ENCODE measurements around the gene LRRK1. TPM values are rescaled to one million over a fixed set of nuclear protein-coding genes. Genes with fewer than 3 reads are reported as not detected.

LRRK1 gene, protein sequence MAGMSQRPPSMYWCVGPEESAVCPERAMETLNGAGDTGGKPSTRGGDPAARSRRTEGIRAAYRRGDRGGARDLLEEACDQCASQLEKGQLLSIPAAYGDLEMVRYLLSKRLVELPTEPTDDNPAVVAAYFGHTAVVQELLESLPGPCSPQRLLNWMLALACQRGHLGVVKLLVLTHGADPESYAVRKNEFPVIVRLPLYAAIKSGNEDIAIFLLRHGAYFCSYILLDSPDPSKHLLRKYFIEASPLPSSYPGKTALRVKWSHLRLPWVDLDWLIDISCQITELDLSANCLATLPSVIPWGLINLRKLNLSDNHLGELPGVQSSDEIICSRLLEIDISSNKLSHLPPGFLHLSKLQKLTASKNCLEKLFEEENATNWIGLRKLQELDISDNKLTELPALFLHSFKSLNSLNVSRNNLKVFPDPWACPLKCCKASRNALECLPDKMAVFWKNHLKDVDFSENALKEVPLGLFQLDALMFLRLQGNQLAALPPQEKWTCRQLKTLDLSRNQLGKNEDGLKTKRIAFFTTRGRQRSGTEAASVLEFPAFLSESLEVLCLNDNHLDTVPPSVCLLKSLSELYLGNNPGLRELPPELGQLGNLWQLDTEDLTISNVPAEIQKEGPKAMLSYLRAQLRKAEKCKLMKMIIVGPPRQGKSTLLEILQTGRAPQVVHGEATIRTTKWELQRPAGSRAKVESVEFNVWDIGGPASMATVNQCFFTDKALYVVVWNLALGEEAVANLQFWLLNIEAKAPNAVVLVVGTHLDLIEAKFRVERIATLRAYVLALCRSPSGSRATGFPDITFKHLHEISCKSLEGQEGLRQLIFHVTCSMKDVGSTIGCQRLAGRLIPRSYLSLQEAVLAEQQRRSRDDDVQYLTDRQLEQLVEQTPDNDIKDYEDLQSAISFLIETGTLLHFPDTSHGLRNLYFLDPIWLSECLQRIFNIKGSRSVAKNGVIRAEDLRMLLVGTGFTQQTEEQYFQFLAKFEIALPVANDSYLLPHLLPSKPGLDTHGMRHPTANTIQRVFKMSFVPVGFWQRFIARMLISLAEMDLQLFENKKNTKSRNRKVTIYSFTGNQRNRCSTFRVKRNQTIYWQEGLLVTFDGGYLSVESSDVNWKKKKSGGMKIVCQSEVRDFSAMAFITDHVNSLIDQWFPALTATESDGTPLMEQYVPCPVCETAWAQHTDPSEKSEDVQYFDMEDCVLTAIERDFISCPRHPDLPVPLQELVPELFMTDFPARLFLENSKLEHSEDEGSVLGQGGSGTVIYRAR (N-terminal part only)
- total RNA-seq: 1 to 10 TPM; 1.2 to 1.9 TPM

DNA sequence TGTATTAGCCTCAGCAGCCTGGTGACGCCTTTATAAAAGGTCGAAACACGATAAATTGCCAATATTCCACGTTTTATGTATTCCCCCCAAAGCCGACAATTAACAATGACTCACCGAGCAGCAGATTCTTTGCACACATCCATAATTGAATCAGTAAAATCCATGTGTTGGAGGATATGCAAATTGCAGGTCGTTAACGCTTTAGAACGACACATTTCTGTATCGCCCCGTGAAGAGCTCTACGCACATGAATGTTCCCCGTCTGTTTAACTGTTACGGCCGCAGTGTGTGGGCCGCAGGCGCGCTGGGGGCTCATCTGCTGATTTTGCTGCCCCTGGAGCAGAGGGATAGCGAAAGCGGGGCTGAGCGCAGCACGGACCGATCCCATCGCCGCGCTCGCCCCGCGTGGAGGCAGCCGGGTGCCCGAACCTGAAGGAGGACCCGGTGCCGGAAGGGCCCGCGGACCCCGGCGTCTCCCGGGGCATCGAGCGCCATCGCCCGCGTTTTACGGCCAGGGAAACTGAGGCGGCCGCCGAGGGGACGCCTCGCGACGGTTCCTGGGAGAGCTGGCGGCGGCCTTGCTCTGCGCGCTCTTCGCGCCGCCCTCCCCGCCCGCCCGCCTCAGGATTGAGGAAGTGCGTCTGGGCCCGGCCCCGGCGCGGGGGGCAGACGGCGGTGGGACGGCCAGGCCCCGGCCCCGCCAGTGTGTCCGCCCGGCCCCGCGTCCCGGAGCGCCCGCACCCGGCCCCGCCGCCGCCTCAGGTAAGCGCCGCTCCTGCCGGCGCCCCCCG, at the start of gene LRRK1:
Gene LRRK1, plus strand, starts transcription at position 668 of the 791 bp plus-strand sequence. CDS start 5,276 bp downstream, outside the sequence.
- Mint-ChIP-seq H3K9me3 (ENCODE audit: low read depth) (no peaks in the 10 kb centered on the region), H3K27ac (peak within 1 kb of the TSS; percentile 0), H3K27me3 (peaks cover 83% of the 10 kb centered on the region), H3K4me1 (peaks cover 26% of the 10 kb centered on the region), H3K4me3 (peak within 1 kb of the TSS; percentile 64), H3K36me3 (no peaks in the 10 kb centered on the region)
- DNase-seq (no peak), ATAC-seq (peak; percentile 52)
- CTCF ChIA-PET: interaction anchor here (0.6 to 11.2 kb wide), 16 partner anchors 9 to 586 kb away, joined by 3 to 289 read pairs (median 6); no protein-coding TSS in a partner anchor

DNA sequence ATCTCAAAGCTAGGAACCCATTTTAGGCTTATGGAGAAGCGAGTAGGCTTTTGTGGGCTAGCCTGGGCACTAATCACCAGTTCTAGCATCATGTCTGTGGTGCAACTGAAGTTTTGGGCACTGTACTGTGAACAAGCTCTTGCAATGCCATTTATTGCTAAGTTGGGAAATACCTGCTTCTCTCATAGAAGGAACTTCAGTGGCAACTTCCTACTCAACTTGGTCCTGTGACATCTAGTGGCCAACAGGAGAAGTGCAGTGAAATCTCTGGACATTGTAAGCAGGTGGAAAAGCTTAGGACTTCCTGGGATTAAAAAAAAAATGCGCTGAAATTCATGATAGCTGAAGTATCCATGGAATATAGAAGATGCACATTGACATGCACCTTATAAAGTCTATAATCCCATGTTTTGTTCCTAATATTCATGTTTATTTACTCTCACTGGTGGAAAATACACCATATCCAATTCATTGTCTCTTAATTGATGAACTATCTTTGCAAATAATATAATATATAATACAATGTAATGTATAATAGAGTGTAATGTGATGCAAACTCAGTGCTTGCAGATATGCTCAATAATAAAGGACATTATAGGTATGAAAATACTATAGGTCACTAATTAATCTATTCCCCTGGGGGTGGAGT, 46.0 kb upstream of the LRRK1 start:
- CTCF ChIA-PET: interaction anchor here (0.6 to 2.6 kb wide), 20 partner anchors 9 to 933 kb away, joined by 3 to 16 read pairs (median 3); no protein-coding TSS in a partner anchor
- no peaks in the 10 kb centered on the region for H3K4me1 Mint-ChIP-seq
- no peak overlapping the region for H3K4me3 Mint-ChIP-seq
- ATAC-seq: peak; percentile 53
- DNase-seq: peak; percentile 61
- no peak overlapping the region for H3K27ac Mint-ChIP-seq
- H3K36me3 Mint-ChIP-seq: no peaks in the 10 kb centered on the region
- H3K27me3 Mint-ChIP-seq: peaks cover 27% of the 10 kb centered on the region
- H3K9me3 Mint-ChIP-seq (ENCODE audit: low read depth): peaks cover 5% of the 10 kb centered on the region

DNA sequence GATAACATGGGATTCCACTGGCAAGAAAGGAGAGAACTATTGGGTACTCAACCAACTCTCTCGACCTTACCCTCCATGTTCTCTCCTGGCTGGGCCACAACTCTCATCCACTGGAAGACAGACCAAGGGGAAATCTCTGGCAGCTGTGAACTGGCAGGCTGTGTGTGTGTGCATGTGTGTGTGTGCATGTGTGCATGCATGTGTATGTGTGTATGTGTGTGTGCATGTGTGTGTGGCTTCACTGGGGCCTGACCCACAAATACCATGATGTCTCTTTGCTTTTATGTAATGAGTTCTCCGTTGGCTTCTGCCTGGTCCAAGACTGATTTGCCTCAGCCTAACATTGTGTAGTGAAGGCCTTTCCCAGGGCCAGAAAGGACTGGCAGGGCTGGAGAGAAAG, 43.7 kb upstream of the LRRK1 start:
- Mint-ChIP-seq H3K4me1 (peaks cover 5% of the 10 kb centered on the region), H3K27ac (no peak overlapping the region), H3K4me3 (no peak overlapping the region), H3K27me3 (peaks cover 38% of the 10 kb centered on the region), H3K9me3 (ENCODE audit: low read depth) (no peaks in the 10 kb centered on the region), H3K36me3 (no peaks in the 10 kb centered on the region)
- CTCF ChIA-PET: interaction anchor here (2.0 kb wide), 1 partner anchor 525 kb away, joined by 8 read pairs; no protein-coding TSS in a partner anchor
- DNase-seq (no peak), ATAC-seq (no peak)

DNA sequence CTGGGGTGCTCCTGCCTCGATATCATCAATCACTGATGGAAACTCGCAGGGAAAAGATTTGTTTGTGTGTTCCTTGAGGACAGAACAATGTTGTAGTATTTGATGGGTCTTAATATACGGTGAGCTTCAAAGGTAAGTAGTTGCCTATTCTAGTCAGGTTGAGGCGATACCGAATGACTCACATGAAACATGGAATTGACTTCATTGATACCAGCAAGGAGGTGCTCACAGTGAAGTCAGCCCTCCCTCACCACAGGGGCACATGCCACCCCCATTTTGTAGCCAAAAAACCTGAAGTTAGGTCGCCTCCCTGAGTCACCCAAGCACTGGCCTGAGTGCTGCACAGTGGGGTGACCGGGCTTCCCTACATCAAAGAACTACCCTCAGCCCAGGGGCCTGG, 43.2 kb upstream of the LRRK1 start:
- Mint-ChIP-seq H3K27me3 (peaks cover 42% of the 10 kb centered on the region), H3K9me3 (ENCODE audit: low read depth) (no peaks in the 10 kb centered on the region), H3K4me1 (peaks cover 7% of the 10 kb centered on the region), H3K27ac (no peak overlapping the region), H3K4me3 (no peak overlapping the region), H3K36me3 (no peaks in the 10 kb centered on the region)
- CTCF ChIA-PET: interaction anchor here (2.0 kb wide), 1 partner anchor 526 kb away, joined by 8 read pairs; no protein-coding TSS in a partner anchor
- DNase-seq (no peak), ATAC-seq (no peak)

DNA sequence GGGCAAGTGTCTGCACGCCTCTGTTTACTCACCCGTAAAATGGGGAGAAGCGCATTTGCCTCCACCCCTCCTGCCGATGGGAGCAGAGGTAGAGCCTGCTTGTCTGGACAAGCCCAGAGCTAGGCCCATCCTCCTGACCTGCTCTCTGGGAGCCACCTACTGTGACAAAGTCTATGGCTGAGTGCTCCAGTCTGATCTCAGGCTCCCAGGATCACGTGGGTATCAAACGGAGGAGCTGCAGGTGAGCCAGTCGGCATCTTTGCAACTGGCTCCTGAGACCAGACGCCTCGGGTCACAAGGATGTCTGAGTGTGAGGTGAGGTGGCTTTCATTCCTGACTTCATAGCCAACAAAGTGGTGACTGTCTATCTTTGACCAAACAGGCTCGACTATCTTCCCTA, 41.6 kb upstream of the LRRK1 start:
- H3K4me3 Mint-ChIP-seq: no peak overlapping the region
- peaks cover 7% of the 10 kb centered on the region for H3K4me1 Mint-ChIP-seq
- H3K27me3 Mint-ChIP-seq: peaks cover 58% of the 10 kb centered on the region
- no peaks in the 10 kb centered on the region for H3K9me3 Mint-ChIP-seq (ENCODE audit: low read depth)
- H3K27ac Mint-ChIP-seq: no peak overlapping the region
- no peak for DNase-seq
- CTCF ChIA-PET: interaction anchor here (1.0 kb wide), 1 partner anchor 8 kb away, joined by 3 read pairs; no protein-coding TSS in a partner anchor
- no peaks in the 10 kb centered on the region for H3K36me3 Mint-ChIP-seq
- ATAC-seq: no peak

DNA sequence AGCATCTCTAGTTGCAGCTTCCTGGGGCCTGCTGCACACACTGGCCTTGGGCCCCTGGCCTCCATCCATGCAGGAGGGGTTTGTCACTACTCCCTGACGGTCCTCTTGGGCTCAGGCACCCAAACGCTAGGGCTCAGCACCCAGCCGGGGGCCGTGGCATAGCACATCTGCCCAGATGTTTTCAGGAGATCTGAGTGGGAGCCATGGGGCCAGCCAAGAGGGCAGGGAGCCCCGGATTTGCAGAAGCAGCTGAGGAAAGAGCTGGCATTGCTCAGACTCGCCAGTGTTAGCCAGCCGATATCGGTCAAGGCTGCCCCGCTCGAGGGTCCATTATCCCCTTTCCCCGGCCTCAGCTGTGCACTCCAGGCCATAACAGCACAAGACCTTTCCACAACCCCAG, 41.0 kb upstream of the LRRK1 start:
- H3K9me3 Mint-ChIP-seq (ENCODE audit: low read depth): no peaks in the 10 kb centered on the region
- no peak for ATAC-seq
- CTCF ChIA-PET: interaction anchor here (1.0 kb wide), 2 partner anchors 9 to 129 kb away, joined by 3 read pairs; no protein-coding TSS in a partner anchor
- no peak overlapping the region for H3K27ac Mint-ChIP-seq
- peaks cover 64% of the 10 kb centered on the region for H3K27me3 Mint-ChIP-seq
- no peaks in the 10 kb centered on the region for H3K36me3 Mint-ChIP-seq
- no peak overlapping the region for H3K4me3 Mint-ChIP-seq
- DNase-seq: no peak
- H3K4me1 Mint-ChIP-seq: peaks cover 7% of the 10 kb centered on the region

GRCh38 chr15:100878648-100879047, 40.5 kb upstream of the LRRK1 start:
- Mint-ChIP-seq H3K27ac (no peak overlapping the region), H3K36me3 (no peaks in the 10 kb centered on the region), H3K27me3 (peaks cover 69% of the 10 kb centered on the region), H3K9me3 (ENCODE audit: low read depth) (no peaks in the 10 kb centered on the region), H3K4me3 (peak overlapping the region; percentile 45), H3K4me1 (peaks cover 7% of the 10 kb centered on the region)
- no peak for ATAC-seq
- CTCF ChIA-PET: interaction anchor here (1.0 kb wide), 2 partner anchors 9 to 128 kb away, joined by 3 read pairs; no protein-coding TSS in a partner anchor
- no peak for DNase-seq

DNA sequence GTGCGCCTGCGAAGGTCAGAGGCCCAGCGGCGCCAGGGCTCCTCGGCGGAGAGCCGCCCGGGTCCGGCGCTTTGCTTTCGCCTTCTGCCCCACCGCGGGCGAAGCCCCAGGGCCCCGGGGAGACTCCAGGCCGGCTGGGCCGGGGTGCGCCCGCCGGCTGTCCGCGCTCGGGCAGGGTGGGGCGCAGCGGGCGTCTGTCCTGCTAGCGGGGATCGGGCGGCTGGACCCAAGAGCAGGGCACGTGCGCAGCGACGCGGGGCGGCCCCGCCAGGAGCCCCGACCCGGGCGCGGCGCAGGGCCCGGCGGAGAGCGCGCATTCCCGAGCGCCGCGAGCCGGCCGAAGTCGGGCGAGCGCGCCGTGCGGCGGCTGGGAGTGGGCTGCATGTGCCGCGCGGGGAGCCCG, 40.1 kb upstream of the LRRK1 start:
- no peaks in the 10 kb centered on the region for H3K9me3 Mint-ChIP-seq (ENCODE audit: low read depth)
- no peak overlapping the region for H3K27ac Mint-ChIP-seq
- no peaks in the 10 kb centered on the region for H3K36me3 Mint-ChIP-seq
- H3K4me1 Mint-ChIP-seq: peaks cover 7% of the 10 kb centered on the region
- ATAC-seq (no peak), DNase-seq (no peak)
- H3K4me3 Mint-ChIP-seq: no peak overlapping the region
- CTCF ChIA-PET: interaction anchor here (1.0 kb wide), 1 partner anchor 128 kb away, joined by 3 read pairs; no protein-coding TSS in a partner anchor
- peaks cover 73% of the 10 kb centered on the region for H3K27me3 Mint-ChIP-seq

DNA sequence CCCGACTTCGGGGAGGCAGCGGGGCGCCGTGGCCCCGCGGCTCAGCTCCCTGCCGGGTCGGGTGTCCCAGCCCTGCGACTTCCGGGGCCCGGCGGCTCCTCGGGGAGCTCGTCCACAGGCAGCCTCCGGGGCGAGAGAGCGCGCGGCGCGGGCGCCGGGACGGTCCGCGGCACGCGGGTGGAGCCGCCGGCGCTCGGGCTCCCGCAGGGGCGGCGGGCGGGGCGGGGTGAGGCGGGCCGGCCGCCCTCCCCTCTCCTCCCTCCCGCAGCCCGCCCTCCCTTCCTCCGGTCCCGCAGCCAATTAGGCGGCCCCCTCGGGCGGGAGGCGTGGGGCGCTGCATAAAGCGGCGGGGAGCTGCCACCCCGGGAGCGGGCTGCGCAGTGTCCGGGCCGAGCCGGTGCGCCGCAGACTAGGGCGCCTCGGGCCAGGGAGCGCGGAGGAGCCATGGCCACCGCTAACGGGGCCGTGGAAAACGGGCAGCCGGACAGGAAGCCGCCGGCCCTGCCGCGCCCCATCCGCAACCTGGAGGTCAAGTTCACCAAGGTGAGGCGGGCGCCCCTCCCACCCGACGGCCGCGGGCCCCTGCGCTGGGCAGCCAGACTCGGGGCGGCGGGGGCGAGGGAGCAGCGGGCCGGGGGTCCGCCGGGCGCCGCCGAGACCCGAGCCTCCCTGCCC, 39.6 kb upstream of the LRRK1 start, which contains the start of gene ALDH1A3:
Gene ALDH1A3, plus strand, starts transcription at position 368 of the 675 bp plus-strand sequence. Its CDS starts 77 bp downstream, at position 445.
- Mint-ChIP-seq H3K4me1 (peaks cover 7% of the 10 kb centered on the region), H3K27me3 (peaks cover 75% of the 10 kb centered on the region), H3K4me3 (peak within 1 kb of the TSS; percentile 45), H3K27ac (no peak within 1 kb of the TSS), H3K36me3 (no peaks in the 10 kb centered on the region), H3K9me3 (ENCODE audit: low read depth) (no peaks in the 10 kb centered on the region)
- ATAC-seq (peak; percentile 63), DNase-seq (no peak)
- CTCF ChIA-PET: no interaction called here

GRCh38 chr15:100880139-100880896, 38.8 kb upstream of the LRRK1 start:
- Mint-ChIP-seq H3K36me3 (no peaks in the 10 kb centered on the region), H3K27me3 (peaks cover 75% of the 10 kb centered on the region), H3K4me1 (peaks cover 7% of the 10 kb centered on the region), H3K27ac (no peak overlapping the region), H3K9me3 (ENCODE audit: low read depth) (no peaks in the 10 kb centered on the region), H3K4me3 (no peak overlapping the region)
- ATAC-seq (no peak), DNase-seq (no peak)
- CTCF ChIA-PET: no interaction called here

DNA sequence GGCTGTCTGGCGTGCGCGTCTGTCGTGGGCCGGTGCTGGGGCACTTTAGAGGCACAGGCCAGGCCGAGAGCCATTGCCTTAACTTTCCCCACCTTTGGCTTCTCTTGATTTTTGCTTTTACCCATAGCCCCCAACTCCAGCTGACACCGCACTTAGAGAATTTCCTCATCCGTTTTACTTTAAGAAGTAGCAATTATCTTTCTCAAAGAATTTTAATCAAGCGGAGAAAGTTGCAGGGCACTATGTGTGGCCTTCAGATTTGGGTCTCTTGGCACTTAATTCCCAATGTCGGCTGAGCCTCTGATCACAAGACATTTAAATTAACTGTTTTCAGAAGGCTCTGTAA, 38.3 kb upstream of the LRRK1 start:
- H3K4me3 Mint-ChIP-seq: no peak overlapping the region
- ATAC-seq: no peak
- CTCF ChIA-PET: no interaction called here

More for the DNA sequence above, 38.3 kb upstream of the LRRK1 start:
- Mint-ChIP-seq H3K27me3 (peaks cover 76% of the 10 kb centered on the region), H3K9me3 (ENCODE audit: low read depth) (no peaks in the 10 kb centered on the region), H3K27ac (no peak overlapping the region), H3K4me1 (peaks cover 7% of the 10 kb centered on the region), H3K36me3 (no peaks in the 10 kb centered on the region)
- no peak for DNase-seq
